GM19238 (cell line): ENCODE measurements around the gene SLC6A3.
"Not testable (repeated sequence)": the region's sequence is repeated elsewhere in the genome, so short reads cannot be mapped to it uniquely, and the experiment has no call there.

Source experiments
- DNase-seq: peaks from one replicate; pipeline ENCODE4 v3.0.0; 2011; ENCODE audit warnings: low spot score; ENCODE audit not compliant: insufficient read length

SLC6A3 gene

DNA sequence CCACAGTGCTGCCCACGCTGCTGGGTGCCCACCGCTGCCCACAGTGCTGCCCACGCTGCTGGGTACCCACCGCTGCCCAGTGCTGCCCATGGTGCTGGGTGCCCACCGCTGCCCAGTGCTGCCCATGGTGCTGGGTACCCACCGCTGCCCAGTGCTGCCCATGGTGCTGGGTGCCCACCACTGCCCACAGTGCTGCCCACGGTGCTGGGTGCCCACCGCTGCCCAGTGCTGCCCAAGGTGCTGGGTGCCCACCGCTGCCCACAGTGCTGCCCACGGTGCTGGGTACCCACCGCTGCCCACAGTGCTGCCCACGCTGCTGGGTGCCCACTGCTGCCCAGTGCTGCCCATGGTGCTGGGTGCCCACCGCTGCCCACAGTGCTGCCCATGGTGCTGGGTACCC, 22.7 kb downstream of the SLC6A3 start:
- not testable (repeated sequence) for DNase-seq

DNA sequence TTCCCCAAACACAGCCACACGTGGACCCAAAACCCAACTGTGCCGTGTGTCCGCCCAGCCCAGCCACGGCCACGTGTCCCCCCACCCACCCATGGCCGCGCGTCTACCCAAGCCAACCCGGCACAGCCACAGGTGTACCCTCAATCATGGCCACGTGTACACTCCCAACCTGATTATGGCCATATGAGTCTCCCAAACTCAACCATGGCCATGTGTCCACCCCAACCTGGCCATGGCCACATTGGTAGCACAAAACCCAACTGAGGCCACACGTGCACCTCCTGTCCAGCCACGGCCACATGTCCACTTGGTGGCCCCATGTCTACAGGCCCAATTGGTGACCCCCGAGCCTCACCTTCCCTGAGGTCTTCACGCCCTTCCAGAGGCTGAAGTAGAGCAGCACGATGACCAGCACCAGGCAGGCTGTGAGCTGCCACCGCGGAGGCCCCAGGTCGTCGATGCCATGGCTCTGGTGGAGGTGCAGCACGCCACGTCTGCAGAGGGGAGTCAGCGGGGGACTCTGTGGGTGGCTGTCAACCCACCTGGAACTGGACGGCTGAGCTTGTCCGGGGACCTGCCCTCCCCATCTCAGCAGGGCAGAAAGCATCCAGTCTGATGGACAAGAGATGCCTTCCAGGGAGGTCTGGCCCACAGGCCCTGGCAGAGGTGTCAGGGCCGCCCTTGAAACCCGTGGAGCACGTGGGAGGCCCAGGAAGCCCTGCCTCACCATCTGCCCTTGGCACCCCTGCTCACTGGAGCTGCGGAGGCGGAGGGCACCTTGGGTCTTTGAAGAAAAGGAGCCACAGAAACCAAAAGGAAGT, 23.5 kb downstream of the SLC6A3 start:
- no peak for DNase-seq

DNA sequence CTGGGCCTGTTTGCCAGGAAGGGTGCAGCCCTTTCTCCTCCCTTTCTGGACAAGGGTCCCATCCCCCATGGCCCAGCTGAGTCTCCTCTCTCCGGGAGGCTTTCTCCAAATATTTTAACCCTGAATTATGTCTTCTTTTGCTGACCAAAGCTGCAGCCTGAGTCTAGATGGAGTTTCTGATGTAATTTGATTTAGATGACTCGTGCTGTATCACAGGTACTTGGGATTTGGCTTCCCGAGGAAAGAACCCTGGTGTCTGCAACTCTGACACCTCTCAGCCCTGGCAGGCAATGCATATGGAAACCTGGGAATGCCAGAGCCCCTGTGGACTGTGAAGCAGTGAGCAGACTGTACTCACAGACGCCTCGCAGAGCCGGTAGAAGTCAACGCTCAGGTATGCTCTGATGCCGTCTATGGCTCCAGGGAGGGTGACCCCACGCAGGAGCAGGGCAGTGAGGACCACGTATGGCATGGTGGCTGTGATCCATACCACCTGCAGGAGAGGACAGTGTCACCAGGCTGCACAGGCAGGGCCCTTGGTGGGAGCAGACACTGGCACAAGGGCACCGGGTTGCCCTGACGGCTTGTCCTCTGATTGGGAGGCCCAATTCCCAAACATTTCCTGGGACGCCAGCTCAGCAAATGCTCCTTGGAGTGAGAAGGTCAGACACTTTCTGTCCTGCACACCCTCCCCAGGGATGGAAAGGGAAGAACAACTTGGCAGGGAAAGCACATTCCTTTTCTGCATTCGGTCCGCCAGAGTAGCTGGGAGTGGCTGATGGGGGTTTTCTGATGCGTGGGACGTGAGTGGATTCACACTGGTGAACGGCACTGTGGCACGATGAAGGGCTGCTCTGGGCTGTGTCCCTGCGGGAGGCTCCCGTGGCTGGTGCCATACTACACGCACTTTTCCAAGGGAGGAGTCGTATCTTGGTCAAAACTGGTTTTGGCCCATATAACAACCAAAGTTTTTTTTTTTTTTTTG, 24.7 kb downstream of the SLC6A3 start:
- DNase-seq: no peak

DNA sequence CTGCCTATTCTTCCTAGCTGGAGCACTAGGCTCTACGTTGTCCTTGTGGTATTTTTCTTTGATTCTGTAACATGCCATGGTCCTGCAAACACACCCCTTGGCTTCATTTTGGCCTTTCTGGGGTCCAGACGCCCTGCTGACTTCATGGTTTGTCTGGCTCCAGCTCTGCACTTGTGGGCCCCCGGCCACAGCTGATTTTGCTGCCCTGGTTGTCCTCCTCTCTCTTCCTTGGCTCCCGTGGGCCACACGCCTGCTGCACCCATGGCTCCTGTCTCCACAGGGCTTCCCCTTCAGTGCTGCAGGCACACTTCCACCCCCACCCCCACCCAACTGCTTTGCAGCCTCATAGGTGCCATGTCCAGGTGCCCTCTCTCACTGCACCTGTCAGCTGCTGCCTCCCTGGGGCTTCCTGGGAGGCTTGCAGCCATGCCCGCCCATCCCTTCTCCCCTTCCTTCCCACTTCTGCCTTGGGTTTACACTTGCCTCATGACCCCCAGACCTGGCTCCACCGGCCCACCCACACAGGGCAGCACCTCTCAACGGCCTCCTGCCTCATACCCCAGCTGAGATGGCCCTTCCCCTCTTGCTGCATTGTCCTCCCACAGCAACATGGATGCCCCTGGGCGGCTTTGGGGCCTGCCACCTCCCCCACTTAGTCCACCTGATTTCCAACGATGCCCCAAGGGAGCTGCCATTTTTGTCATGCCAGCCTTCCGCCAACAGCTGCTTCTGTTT, 25.6 kb downstream of the SLC6A3 start:
- no peak for DNase-seq

DNA sequence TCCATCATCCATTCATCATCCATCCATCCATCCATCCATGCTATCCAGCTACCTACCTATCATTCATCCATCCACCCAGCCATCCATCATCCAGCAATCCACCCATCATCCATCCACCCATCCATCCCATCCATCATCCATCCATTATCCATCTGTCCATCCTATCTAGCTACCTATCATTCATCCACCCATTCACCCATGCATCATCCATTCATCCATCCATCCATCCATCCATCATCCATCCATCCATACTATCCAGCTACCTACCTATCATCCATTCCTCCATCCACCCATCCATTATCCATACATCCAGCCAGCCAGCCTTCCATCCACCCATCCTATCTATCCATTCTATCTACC, 26.3 kb downstream of the SLC6A3 start:
- no peak for DNase-seq

DNA sequence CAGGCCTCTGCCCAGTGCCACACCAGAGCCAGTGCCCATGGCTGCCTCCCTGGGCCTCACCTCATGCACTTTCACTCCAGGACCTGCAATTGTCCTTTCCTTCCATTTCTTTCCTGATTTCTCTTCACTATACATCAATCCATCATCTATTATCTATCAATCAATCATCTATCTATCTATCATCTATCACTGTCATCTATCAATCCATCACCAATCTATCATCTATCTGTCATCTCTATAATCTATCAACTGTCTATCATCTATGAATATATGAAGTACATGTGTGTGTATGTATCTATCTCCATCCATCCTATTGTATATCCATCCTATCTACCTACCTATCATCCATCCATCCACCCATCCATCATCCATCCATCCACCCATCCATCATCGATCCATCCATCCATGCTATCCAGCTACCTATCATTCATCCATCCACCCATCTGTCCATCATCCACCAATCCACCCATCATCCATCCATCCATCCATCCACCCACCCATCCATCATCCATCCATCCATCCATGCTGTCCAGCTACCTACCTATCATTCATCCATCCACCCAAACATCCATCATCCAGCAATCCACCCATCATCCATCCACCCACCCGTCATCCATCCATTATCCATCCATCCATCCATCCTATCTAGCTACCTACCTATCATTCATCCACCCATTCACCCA, 26.9 kb downstream of the SLC6A3 start:
- no peak for DNase-seq

DNA sequence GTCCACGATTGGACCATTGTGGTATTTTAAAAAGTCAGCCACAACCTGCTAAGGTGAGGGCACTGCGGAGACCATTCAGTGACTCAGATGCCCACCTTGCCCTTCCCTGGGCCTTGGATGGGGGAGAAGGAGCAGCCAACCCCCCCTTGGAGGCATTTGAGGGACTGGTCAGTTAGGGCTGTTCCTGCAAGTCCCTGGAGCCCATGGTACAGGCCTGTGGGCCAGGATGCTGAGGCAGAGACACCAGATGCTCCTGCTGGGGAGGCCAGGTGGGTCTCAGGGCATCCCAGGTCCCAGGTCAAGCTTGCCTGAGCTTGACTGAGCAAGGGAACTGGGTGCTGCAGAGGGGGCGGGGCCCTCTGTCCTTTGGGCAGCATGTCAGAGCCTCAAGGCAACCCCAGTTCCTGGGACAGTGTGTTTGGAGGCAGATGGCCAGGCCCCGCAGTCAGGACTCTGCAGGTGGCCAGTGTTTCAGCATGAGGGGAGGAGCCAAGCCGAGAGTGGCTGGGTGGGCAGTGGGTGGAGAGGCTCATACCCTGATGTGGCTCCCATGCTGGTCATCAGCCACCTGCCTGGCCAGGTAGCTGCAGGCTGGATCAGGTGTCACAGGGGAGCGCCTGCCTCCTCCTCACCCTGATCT, 27.5 kb downstream of the SLC6A3 start:
- DNase-seq: no peak

DNA sequence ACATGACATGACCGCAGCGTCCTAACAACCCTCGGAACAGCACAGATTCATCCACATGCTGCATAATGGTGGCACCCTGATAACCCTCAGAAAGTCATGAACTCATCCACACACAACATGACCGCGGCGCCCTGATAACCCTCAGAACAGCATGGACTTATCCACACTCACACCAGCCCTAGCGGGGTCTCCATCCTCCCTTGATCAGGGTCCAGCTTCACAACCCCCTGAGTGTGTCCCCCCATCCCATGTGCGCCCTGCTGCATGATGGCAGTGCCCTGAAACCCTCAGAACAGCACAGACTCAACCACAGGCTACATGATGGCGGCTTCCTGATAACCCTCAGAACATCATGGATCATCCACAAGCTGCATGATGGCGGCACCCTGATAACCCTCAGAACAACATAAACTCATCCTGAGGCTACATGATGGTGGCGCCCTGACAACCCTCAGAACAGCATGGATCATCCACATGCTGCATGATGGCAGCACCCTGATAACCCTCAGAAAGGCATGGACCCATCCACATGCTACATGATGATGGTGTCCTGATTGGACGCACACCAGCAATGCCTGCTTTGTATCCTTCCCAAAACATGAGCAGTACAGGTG, 28.3 kb downstream of the SLC6A3 start:
- DNase-seq: no peak

DNA sequence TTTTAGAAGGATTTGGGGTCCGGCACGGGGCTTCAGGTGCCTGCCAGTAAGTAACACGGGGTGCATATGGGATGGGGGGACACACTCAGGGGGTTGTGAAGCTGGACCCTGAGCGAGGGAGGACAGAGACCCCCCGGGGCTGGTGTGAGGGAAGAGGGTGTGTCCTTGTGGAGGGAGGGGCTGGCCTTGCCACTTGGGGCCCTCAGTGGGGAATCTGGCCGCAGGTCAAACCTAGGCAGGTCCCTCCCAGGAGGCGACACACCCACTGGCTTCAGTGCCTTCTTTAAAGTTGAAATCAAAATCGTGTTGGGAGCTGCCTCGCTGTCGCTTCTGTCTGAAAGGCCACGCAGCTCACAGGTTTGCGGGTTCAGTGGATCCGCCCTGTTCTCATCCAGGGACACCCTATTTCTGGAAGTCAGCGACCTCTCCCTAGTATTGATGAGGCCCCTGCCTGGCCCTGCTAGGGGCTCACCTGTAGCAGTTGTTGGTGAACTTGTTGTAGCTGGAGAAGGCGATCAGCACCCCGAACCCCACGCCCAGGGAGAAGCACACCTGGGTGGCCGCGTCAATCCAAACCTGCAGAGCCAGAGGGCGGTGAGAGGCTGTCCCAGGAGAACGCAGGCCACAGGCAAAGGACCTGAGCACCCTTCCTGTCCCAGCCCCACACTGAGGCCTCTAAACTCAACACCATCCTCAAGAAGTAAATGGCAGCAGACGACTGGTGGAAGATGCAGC, 29.4 kb downstream of the SLC6A3 start:
- DNase-seq: no peak

DNA sequence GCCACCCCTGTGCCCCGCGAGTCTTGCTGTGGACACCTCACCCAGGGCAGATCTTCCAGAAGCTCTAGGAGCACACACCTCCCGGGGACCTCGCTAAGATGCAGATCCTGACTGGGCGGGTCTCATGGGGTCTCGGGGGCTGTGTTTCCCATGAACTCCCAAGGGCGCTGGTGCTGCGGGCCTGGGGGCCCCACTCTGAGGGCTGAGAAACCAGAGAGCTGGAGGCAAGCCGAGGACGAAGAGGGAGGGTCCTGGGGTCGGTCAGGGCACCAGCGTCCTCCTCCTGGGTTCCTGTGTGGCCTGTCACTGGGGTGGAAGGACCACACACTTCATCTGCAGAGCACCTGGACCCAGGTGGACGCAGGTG, 30.2 kb downstream of the SLC6A3 start:
- no peak for DNase-seq

DNA sequence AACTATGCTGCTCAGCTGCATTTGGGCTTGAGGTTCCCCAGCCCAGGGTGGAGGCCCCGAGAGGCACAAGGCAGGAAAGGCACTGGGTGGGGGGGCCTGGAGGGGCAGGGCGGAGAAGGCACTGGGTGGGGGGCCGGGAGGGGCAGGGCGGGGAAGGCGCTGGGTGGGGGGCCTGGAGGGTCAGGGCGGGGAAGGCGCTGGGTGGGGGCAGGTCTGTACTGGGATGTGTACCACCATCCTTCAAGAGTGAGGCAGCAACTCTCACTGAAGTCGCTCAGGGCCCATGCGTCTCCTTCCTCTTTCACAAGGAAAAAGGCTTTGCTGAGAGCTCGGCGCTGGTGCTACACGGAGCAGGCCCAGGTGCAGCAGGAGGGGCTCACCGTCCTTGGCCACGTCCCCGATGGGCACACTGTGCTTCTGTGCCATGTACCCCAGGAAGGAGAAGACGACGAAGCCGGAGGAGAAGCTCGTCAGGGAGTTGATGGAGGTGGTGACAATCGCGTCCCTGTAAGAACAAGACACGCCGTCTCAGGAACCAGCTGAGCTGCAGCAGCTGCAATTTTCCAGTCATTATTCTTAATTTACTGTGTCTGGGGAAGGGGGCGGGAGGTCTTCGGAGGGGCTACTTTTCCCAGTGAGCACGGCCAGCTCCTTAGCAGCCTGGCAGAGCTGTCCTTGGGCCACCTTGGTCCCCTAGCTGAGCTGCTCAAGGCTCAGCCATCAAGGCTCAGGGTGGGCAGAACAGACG, 30.8 kb downstream of the SLC6A3 start:
- DNase-seq: no peak

DNA sequence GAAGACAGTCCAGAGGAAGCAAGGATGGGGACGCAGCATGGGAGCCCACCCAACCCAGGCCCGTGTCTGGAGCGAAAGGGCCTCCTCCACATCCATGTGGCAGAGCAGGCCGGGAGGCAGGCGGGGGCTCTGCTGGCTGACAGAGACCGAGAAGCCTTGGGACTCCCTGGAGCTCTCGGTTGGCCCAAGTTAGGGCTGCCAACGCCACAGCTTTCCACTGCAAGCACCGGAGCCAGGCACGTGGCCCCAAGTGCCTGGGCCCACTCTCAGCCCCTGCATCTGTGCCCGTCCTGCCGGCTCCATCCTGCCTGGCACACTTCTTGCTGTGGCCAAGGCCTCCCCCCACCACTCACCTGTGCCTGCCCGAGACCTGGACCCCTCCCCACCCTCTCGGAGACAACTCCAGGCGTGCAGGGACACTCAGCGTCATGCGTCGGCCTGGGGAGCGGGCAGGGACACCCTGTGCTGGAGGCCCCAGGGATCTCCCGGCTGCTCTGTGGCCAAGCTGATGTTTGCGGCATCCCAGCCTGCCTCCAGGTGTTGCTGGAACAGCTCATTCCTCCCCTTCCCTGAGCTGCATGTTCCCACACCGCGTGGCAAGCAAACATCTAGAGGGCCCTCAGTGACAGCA, 31.5 kb downstream of the SLC6A3 start:
- DNase-seq: no peak

DNA sequence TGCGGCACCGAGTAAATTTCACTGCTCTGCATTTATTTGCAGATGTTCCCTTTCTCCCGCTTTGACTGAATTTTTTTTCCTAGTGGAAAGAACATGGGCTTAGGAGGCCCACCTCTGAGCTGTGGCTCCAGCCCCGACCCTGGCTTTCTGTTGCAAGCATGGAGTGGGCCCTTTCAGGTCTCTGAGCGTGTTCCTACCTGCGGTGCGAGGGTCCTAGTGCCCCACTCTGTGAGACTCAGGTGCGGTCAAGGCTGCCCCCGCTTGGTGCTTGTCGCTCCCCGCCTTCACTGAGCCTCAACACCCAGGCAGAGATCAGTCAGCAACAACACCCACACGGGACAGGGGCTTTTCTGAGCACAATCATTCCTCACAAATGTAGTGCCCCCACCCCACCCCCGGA, 32.0 kb downstream of the SLC6A3 start:
- DNase-seq: no peak

DNA sequence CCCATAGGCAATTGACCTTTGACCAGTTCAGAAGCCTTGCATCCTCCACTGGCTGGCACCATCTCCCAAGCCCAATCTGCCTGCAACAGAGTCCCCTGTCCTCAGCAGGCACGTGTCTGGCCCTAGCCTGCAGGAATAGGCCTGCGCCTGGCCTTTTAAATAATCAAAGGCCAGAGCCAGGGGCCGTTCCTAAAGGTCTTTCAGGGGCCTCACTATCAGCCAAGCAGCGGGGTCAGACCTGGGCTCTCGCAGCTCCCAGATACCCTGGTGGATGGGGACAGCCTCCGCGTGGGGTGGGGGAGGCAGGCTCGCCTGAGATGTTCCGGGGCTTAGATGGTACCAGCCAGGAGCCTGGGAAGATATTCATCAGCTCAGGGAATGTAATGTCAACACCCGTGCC, 32.6 kb downstream of the SLC6A3 start:
- DNase-seq: no peak

DNA sequence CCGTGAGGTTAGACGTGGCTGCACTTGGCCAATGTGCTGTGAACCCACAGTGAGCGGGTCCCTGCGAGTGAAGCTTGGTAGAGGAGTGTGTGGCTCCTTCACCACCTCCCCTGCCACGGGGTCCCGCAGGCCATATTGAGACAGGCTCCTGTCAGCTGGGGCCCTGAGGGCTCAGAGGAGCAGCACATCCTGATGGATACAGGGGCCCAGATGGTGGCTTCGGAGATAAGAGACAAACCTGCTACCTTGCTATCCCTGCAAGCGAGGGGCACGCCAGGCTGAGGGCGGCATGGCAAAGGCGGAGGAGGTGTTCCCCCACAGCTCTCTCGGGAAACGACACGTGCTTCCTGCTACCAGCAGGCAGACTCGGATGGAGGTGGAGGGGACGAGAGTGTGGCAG, 33.1 kb downstream of the SLC6A3 start:
- DNase-seq: no peak

DNA sequence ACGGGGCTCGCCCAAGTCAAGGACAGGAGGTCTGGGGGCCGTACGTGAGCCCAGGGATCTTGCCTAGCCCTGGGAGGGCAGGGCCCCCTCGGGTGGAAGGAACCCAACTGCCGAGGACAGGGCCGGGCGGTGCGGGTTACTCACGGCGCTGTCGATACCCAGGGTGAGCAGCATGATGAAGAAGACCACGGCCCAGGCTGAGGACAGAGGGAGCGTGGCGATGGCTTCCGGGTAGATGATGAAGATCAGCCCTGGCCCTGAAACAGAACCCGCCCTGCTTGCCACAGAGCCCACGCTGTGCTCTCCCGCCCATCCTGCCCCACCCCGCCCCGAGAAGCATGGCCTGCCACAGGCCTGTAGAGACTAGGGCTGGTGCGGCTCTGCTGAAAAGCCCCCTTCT, 34.1 kb downstream of the SLC6A3 start:
- no peak for DNase-seq

DNA sequence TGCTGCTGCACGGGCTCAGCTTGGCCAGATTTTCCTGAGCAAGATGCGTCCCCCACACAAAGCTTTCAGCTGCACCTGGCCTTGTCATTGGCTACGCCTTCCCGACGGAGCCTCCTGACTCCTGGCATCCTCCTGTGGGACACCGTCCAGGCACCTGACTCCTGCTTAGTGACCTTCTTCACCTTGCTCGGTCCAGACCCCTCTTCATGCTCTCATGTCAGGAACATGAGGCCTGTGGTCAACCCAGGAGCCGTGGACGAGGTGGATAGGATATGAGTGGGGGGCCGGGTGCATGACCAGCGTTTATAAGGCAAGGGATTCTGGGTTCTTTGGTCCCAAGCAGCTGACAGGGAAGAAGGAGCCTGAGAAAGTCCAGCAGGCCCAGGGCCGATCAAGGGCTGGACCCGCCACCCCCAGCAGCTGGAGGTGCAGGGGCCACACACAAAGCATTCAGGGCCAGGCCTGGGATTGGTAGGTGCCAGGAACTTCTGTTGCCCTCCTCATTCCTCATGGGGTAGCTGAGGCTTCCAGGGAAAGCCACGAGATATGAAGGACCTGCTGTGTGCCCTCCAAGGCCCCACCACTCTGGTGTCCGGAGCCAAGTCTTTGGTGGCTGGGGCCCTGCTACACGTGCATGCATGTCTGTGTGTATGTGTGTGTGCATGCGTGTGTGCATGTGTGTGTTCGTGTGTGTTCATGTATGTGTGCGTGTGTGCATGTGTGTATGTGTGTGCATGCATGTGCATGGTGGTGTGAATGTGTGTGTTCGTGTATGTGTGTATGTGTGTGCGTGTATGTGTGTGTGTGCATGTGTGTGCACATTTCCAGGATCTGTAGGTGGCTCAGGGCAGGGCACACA, 34.9 kb downstream of the SLC6A3 start:
- no peak for DNase-seq
